ENCODE measurements around the gene CDC73. TPM values are rescaled to one million over a fixed set of nuclear protein-coding genes. Genes with fewer than 3 reads are reported as not detected.

CDC73 gene
- total RNA-seq, 1 donor from 2014 or later = 59.8 TPM

- intact Hi-C loops (cut with DNase I) = no loop called here
Measured at GRCh38 chr1:193086342-193086741, 35.5 kb upstream of the CDC73 start.

GRCh38 chr1:193087893-193088292 lies 33.9 kb upstream of the CDC73 start:
- TF ChIP-seq CTCF (IDR thresholded peaks at IDR 0.05) = no peak
- no peak overlapping the region for H3K27ac ChIP-seq
- H3K27me3 ChIP-seq (ENCODE audit: low read depth) = no peaks in the 10 kb centered on the region
- peaks cover 73% of the 10 kb centered on the region for H3K36me3 ChIP-seq
- DNase-seq (no peak), ATAC-seq (no peak)
- no peaks in the 10 kb centered on the region for H3K9me3 ChIP-seq
- H3K4me1 ChIP-seq = no peaks in the 10 kb centered on the region
- no peak overlapping the region for H3K4me3 ChIP-seq
- intact Hi-C loops (cut with DNase I) = no loop called here

More at GRCh38 chr1:193086342-193086741, 35.5 kb upstream of the CDC73 start:
- ATAC-seq = no peak
- no peaks in the 10 kb centered on the region for H3K9me3 ChIP-seq
- H3K4me3 ChIP-seq = no peak overlapping the region
- no peak overlapping the region for H3K27ac ChIP-seq
- DNase-seq = no peak
- no peaks in the 10 kb centered on the region for H3K27me3 ChIP-seq (ENCODE audit: low read depth)
- H3K4me1 ChIP-seq = no peaks in the 10 kb centered on the region
- H3K36me3 ChIP-seq = peaks cover 71% of the 10 kb centered on the region
- TF ChIP-seq CTCF (IDR thresholded peaks at IDR 0.05) = no peak

GRCh38 chr1:193090865-193091264 lies 31.0 kb upstream of the CDC73 start:
- Histone ChIP-seq H3K27ac (no peak overlapping the region), H3K9me3 (no peaks in the 10 kb centered on the region), H3K4me1 (no peaks in the 10 kb centered on the region), H3K36me3 (peaks cover 73% of the 10 kb centered on the region), H3K4me3 (no peak overlapping the region), H3K27me3 (ENCODE audit: low read depth) (no peaks in the 10 kb centered on the region)
- no peak for ATAC-seq
- TF ChIP-seq CTCF (IDR thresholded peaks at IDR 0.05) = no peak
- no peak for DNase-seq
- intact Hi-C loops (cut with DNase I) = no loop called here

GRCh38 chr1:193094112-193094511 lies 27.7 kb upstream of the CDC73 start:
- H3K4me1 ChIP-seq = no peaks in the 10 kb centered on the region
- no peaks in the 10 kb centered on the region for H3K27me3 ChIP-seq (ENCODE audit: low read depth)
- DNase-seq (no peak), ATAC-seq (no peak)
- no peak overlapping the region for H3K27ac ChIP-seq
- intact Hi-C loops (cut with DNase I) = no loop called here
- no peak overlapping the region for H3K4me3 ChIP-seq
- no peaks in the 10 kb centered on the region for H3K9me3 ChIP-seq
- TF ChIP-seq CTCF (IDR thresholded peaks at IDR 0.05) = no peak
- H3K36me3 ChIP-seq = peaks cover 94% of the 10 kb centered on the region

- Histone ChIP-seq H3K27me3 (ENCODE audit: low read depth) (no peaks in the 10 kb centered on the region), H3K9me3 (no peaks in the 10 kb centered on the region), H3K4me3 (no peak overlapping the region), H3K36me3 (peaks cover 33% of the 10 kb centered on the region), H3K27ac (no peak overlapping the region), H3K4me1 (peaks cover 20% of the 10 kb centered on the region)
- DNase-seq (no peak), ATAC-seq (no peak)
- no peak for TF ChIP-seq CTCF (IDR thresholded peaks at IDR 0.05)
- intact Hi-C loops (cut with DNase I) = no loop called here
Measured at GRCh38 chr1:193102662-193103061, 19.2 kb upstream of the CDC73 start.
